Measurements from ENCODE around the gene CYB5R3. TPM values are rescaled to one million over a fixed set of nuclear protein-coding genes. Genes with fewer than 3 reads are reported as not detected.

CYB5R3 gene
- total RNA-seq, 1 donor from 2014 or later = 70.7 TPM

DNA sequence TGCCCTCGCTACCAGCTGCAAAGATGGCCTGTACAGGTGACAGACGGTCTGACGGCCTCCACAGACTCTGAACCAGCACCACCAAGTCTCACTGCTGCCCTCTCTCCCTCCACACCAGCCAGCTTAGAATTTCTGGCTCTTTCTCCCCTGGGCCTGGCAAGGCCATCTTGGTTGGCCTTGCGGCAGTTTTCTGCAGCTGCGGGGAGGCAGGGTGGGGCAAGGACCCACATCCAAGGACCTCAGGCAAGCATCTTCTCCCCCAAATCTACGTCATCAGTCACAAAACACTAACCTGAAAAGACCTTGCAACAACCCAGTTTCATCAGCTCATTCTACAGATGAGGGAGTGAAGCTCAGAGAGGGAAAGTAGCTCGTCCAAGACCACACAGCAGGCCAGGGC is 22.8 kb downstream of the CYB5R3 start:
- intact Hi-C loops (cut with micrococcal nuclease) = no loop called here

DNA sequence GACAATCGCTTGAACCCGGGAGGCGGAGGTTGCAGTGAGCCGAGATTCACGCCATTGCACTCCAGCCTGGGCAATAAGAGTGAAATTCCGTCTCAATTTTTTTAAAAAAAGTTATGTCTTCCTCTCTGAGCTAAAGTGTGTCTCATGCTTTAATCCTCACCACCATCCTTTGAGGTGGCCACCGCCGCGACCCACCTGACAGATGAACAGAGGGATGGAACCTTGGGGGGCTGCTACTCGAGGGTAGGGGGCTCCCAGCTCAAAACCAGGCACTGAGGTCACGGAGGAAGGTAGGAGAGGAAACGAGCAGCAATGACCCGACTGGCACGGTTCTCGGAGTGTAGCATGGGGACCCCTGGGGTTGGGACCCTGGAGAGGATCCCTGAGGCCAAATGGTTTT is 23.8 kb downstream of the CYB5R3 start:
- intact Hi-C loops (cut with micrococcal nuclease) = no loop called here

- intact Hi-C loops (cut with micrococcal nuclease) = no loop called here
Measured at GRCh38 chr22:42624551-42625106, 24.6 kb downstream of the CYB5R3 start.

DNA sequence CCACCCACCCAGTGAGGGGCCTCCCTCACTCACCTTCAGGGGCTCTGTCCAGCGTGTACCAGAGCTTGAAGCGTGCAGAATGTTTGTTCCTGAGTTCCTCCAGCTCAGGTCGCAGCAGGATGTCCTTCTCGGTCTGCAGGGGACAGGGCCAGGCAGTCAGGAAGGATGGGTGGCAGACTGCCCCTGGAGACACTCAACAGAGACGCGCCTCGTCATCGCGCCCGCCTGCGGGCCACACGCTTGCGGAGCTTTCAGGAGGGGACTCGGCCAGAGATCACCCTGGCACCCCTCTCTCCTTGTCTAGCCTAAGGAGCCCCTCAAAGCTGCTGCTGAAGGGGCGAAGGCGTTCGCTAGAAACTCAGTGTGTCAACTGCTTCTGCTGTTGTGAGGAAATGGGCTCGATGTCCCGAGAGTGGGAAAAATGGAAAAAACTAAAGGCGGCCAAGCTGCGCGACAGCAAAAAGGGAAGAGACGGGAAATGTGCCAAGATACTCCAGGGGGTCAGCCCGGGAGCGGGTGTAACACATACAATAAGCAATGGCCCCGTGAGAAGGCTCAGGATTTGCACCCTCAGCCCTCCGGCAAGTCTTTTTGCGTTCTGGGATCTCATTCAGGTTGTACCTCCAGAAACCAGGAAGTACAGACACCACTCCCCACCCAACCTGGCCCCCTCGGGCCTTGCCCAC is 25.3 kb downstream of the CYB5R3 start:
- intact Hi-C loops (cut with micrococcal nuclease) = no loop called here

- intact Hi-C loops (cut with micrococcal nuclease) = no loop called here
Measured at GRCh38 chr22:42623301-42623751, 25.9 kb downstream of the CYB5R3 start.

- intact Hi-C loops (cut with micrococcal nuclease) = no loop called here
Measured at GRCh38 chr22:42622061-42622710, 27.0 kb downstream of the CYB5R3 start.

DNA sequence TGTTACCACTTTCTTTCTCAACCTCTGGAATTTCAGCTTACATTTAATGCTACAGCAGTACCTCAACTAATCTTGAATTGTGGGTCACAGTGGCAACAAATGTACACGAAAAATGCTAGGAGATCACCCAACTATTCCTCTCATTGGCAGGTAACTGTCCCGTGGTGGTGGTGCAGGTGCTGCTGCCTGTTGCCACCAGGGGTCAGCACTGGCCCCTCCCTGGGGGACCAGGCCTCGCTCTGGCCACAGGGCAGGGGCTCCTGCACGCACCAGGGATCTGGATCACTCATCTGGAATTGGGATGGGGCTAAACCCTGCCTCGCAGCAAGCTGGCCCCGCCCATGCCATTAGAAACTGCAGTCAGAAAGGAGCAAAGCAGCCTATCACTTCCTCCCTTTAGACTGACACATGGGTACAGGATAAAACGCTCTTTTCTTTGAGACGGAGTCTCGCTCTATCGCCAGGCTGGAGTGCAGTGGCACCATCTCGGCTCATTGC is 27.6 kb downstream of the CYB5R3 start:
- intact Hi-C loops (cut with micrococcal nuclease) = no loop called here

DNA sequence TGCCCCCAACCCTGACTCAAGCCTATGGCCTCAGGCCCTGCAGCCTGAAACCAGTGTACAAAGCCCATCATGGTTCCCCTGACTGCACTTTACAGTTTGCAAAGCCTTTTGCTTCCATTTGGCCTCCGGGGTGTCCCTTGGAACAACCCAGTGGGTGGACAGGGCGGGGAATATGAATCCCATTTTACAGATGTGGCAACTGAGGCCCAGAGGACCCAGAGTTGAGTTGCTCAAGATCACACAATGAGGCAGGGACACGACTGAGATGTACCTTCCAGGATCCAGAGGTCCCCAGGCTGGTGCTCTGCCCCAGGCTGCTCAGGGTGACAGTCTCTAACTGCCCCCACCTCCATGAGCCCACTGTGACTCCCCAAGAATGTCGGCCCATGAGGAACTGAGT is 29.1 kb downstream of the CYB5R3 start:
- intact Hi-C loops (cut with micrococcal nuclease) = no loop called here

DNA sequence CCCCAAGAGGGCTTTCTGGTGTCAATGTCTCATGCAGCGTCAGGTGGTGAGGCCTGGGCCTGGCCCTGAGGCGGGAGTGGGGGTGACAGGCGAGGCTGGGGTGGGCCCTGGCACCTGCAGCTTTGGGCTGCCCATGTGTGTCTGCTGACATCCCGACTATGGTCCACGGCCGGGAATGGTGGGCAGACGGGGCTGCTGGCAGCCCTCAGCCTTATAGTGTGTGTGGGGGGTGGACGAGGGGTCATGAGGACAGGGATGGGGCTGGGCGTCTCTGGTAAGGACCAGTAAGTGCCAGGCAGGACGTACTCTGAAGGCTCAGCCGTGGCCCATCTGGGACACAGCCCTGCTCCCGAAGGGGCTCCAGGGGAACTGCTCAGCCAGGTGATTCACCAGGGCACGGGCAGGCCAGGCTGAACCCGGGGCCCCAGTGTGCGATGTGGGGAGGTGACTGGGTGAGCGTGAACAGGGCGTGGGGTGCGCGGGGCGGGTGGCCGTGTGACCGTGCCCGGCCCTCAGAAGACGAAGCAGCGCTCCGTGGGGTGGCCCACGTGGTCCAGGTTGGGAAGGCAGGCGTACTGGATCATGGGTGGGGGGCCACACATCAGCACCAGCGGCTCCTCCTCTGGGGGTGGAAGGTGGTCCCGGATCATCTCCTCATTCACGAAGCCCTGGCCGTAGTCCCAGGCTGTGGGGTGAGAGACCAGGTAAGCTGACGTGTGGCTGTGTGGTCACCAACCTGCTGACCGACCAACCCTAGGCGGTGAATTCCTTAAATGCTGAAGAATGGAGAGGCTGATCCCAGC is 29.7 kb downstream of the CYB5R3 start:
- intact Hi-C loops (cut with micrococcal nuclease) = loop anchor here (10.0 kb wide), 1 partner anchor 65 kb away; the partner anchor contains the start of gene SERHL2

- intact Hi-C loops (cut with micrococcal nuclease) = loop anchor here (10.0 kb wide), 1 partner anchor 63 kb away; the partner anchor contains the start of gene SERHL2
Measured at GRCh38 chr22:42617155-42617983, 31.8 kb downstream of the CYB5R3 start.

DNA sequence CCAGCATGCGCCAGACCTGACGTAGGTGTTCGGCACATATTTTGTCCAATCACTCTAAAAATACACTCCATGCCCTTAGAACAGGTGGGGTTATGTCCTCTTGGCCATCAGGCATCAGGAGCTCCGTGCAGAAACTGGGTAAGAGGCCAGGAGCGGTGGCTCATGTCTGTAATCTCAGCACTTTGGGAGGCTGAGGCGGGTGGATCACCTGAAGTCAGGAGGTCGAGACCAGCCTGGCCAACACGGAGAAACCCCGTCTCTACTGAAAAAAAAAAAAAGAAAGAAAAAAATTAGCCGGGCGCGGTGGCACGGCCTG is 33.4 kb downstream of the CYB5R3 start:
- intact Hi-C loops (cut with micrococcal nuclease) = loop anchor here (1.0 to 10.0 kb wide), 3 partner anchors 33 to 61 kb away; partner anchors contain the start of genes CYB5R3 and SERHL2

DNA sequence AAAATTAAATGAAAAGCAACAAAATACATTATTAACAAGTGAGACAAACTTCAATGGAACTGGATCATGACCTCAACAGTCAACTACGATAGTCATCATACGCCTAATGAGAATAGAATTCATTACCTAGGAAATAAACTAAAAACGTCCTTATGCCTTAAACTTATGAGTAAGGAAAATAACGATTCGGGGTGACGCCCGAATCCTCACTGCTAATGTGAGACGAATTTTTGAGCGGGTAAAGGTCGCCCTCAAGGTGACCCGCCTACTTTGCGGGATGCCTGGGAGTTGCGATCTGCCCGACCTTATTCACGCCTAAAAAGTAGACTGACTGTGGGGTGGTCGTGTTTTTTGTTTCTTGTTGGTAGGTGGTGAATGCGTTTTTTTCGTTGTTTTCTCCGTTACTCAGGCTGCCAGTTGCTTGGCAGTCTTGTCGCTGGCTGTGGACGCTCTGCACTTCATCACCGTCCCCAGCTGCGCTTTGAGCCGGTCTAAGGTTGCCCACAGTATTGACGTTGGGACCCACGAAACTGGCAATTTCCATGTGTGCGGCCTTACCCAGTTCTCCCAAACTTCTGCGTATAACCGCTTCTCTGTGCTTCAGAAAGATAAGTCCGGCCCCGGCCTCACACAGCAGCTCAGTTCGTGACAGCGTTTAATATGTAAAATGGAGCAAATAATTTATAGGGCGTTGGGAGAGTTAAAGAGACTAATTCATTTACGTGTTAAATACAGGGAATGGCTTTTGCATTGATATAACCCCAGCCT is 33.9 kb downstream of the CYB5R3 start:
- intact Hi-C loops (cut with micrococcal nuclease) = loop anchor here (1.0 to 10.0 kb wide), 3 partner anchors 32 to 60 kb away; partner anchors contain the start of genes CYB5R3 and SERHL2

GRCh38 chr22:42614312-42615091 is 34.7 kb downstream of the CYB5R3 start, which contains the start of gene POLDIP3:
Gene POLDIP3, minus strand, starts transcription at chr22:42614883. Its CDS starts 26 bp downstream, at chr22:42614857.
- intact Hi-C loops (cut with micrococcal nuclease) = loop anchor here (1.0 to 10.0 kb wide), 4 partner anchors 32 to 95 kb away; partner anchors contain the start of genes CYB5R3, RRP7A and SERHL2

GRCh38 chr22:42613872-42614301 is 35.3 kb downstream of the CYB5R3 start:
- intact Hi-C loops (cut with micrococcal nuclease) = loop anchor here (1.0 to 10.0 kb wide), 3 partner anchors 31 to 95 kb away; partner anchors contain the start of genes RRP7A and SERHL2

- intact Hi-C loops (cut with micrococcal nuclease) = loop anchor here (10.0 kb wide), 1 partner anchor 58 kb away; the partner anchor contains the start of gene SERHL2
Measured at GRCh38 chr22:42612336-42612735, 36.9 kb downstream of the CYB5R3 start.

DNA sequence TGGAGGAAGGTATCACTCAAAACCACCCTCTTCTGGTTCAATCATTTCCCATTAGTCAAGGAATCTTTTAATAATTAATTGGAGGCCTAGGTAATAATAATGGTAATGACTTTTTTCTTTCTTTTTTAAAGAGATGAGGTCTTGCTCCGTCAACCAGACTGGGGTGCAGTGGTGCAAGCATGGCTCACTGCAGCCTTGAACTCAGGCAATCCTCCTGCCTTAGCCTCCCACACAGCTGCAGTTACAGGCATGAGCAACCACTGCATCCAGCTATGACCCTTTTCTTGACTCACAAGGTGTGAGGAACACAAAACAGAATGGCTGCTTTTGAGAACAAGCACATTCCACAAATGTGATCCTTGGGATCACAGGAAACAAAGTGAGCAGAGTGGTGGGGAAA is 38.1 kb downstream of the CYB5R3 start:
- intact Hi-C loops (cut with micrococcal nuclease) = loop anchor here (10.0 kb wide), 1 partner anchor 56 kb away; the partner anchor contains the start of gene SERHL2

- intact Hi-C loops (cut with micrococcal nuclease) = loop anchor here (10.0 kb wide), 1 partner anchor 55 kb away; the partner anchor contains the start of gene SERHL2
Measured at GRCh38 chr22:42610186-42610585, 39.0 kb downstream of the CYB5R3 start.

DNA sequence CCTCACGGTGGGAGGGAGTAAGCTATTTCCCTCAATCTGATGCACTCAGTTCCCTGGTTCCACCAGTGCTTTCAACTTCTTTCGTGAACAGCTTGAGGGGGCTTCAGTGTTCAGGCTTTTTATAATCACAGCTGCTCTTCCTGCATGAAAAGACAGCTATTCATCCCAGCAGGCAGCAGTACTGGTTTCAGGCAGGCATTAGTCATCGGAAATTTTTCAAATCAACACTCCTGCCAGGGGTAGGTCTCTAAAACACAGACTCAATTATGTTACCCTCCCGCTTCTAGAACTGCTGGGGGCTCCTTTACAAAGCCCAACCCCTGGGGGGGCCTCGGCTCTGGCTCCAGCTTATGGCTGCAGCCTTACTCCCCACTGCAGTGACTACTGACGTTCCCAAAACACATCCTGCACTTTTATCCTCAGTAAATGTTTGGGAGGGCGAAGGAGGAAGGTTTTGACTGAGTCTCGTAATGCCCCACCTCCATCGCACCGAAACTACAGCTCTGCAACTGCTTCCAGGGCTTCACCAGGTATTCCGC is 40.3 kb downstream of the CYB5R3 start:
- intact Hi-C loops (cut with micrococcal nuclease) = no loop called here

Data from T-helper 2 cell treated with Interferon-gamma antibody and Interleukin-4, amounts not matched to agents 100 ng/mL and 5 ng/mL, for 36 hours (primary cell).